ENCODE results near the gene PXMP2.

PXMP2 gene

GRCh38 chr12:132723015-132723763 lies 35.8 kb downstream of the PXMP2 start:
- no peaks in the 10 kb centered on the region; the same call in 1 of the 2 replicates for H4K20me1 ChIP-seq (ENCODE audit: insufficient read depth, low read length)

GRCh38 chr12:132723764-132724140 lies 36.4 kb downstream of the PXMP2 start:
- no peak overlapping the region for H3K27ac ChIP-seq (ENCODE audit: low read length)
- H3K4me3 ChIP-seq (ENCODE audit: low read length) = no peak overlapping the region
- no peaks in the 10 kb centered on the region; the same call in 1 of the 2 replicates for H3K79me2 ChIP-seq (ENCODE audit: low read length)
- H2AFZ ChIP-seq (ENCODE audit: low read depth, low read length) = no peak overlapping the region
- peaks cover 86% of the 10 kb centered on the region for H3K36me3 ChIP-seq (replicated peaks; ENCODE audit: low read depth, low read length)
- no peaks in the 10 kb centered on the region for H3K4me1 ChIP-seq (ENCODE audit: low read length)
- H3K4me2 ChIP-seq (ENCODE audit: low read length) = no peak overlapping the region
- no peak overlapping the region for H3K9ac ChIP-seq (ENCODE audit: low read length)
- no peaks in the 10 kb centered on the region; the same call in 1 of the 2 replicates for H3K9me3 ChIP-seq (ENCODE audit: insufficient read depth, low read length)
- TF ChIP-seq CTCF (IDR thresholded peaks at IDR 0.05; ENCODE audit: low read depth, low read length) (no peak), EZH2phosphoT487 (IDR thresholded peaks at IDR 0.05; ENCODE audit: low read depth) (no peak)
- H4K20me1 ChIP-seq (ENCODE audit: insufficient read depth, low read length) = no peaks in the 10 kb centered on the region; the same call in 1 of the 2 replicates
- H3K27me3 ChIP-seq (ENCODE audit: low read depth, low read length) = no peaks in the 10 kb centered on the region

More at GRCh38 chr12:132723015-132723763, 35.8 kb downstream of the PXMP2 start:
- Histone ChIP-seq H3K36me3 (replicated peaks; ENCODE audit: low read depth, low read length) (peaks cover 83% of the 10 kb centered on the region), H2AFZ (ENCODE audit: low read depth, low read length) (no peak overlapping the region), H3K27ac (ENCODE audit: low read length) (no peak overlapping the region), H3K4me1 (ENCODE audit: low read length) (no peaks in the 10 kb centered on the region), H3K9me3 (ENCODE audit: insufficient read depth, low read length) (no peaks in the 10 kb centered on the region), H3K79me2 (ENCODE audit: low read length) (no peaks in the 10 kb centered on the region; the same call in 1 of the 2 replicates), H3K27me3 (ENCODE audit: low read depth, low read length) (no peaks in the 10 kb centered on the region), H3K4me2 (ENCODE audit: low read length) (no peak overlapping the region), H3K4me3 (ENCODE audit: low read length) (no peak overlapping the region), H3K9ac (ENCODE audit: low read length) (no peak overlapping the region)
- TF ChIP-seq EZH2phosphoT487 (IDR thresholded peaks at IDR 0.05; ENCODE audit: low read depth) (no peak), CTCF (IDR thresholded peaks at IDR 0.05; ENCODE audit: low read depth, low read length) (no peak)

- Histone ChIP-seq H3K4me1 (ENCODE audit: low read length) (no peaks in the 10 kb centered on the region), H3K36me3 (replicated peaks; ENCODE audit: low read depth, low read length) (peaks cover 80% of the 10 kb centered on the region), H3K4me2 (ENCODE audit: low read length) (no peak overlapping the region), H4K20me1 (ENCODE audit: insufficient read depth, low read length) (no peaks in the 10 kb centered on the region), H2AFZ (ENCODE audit: low read depth, low read length) (no peak overlapping the region), H3K27me3 (ENCODE audit: low read depth, low read length) (no peaks in the 10 kb centered on the region), H3K4me3 (ENCODE audit: low read length) (no peak overlapping the region), H3K9ac (ENCODE audit: low read length) (no peak overlapping the region), H3K27ac (ENCODE audit: low read length) (no peak overlapping the region), H3K9me3 (ENCODE audit: insufficient read depth, low read length) (no peaks in the 10 kb centered on the region; the same call in 1 of the 2 replicates), H3K79me2 (ENCODE audit: low read length) (no peaks in the 10 kb centered on the region; the same call in 1 of the 2 replicates)
- TF ChIP-seq EZH2phosphoT487 (IDR thresholded peaks at IDR 0.05; ENCODE audit: low read depth) (no peak), CTCF (IDR thresholded peaks at IDR 0.05; ENCODE audit: low read depth, low read length) (no peak)
These were observed 37.3 kb downstream of the PXMP2 start for GRCh38 chr12:132724506-132725241.

GRCh38 chr12:132726386-132726785 lies 39.0 kb downstream of the PXMP2 start:
- Histone ChIP-seq H4K20me1 (ENCODE audit: insufficient read depth, low read length) (no peaks in the 10 kb centered on the region), H3K36me3 (replicated peaks; ENCODE audit: low read depth, low read length) (peaks cover 84% of the 10 kb centered on the region), H3K27ac (ENCODE audit: low read length) (no peak overlapping the region)

More at GRCh38 chr12:132726386-132726785, 39.0 kb downstream of the PXMP2 start:
- TF ChIP-seq EZH2phosphoT487 (IDR thresholded peaks at IDR 0.05; ENCODE audit: low read depth) (no peak), CTCF (IDR thresholded peaks at IDR 0.05; ENCODE audit: low read depth, low read length) (no peak)
- H3K9me3 ChIP-seq (ENCODE audit: insufficient read depth, low read length) = no peaks in the 10 kb centered on the region; the same call in 1 of the 2 replicates
- no peaks in the 10 kb centered on the region for H3K27me3 ChIP-seq (ENCODE audit: low read depth, low read length)
- no peak overlapping the region for H3K9ac ChIP-seq (ENCODE audit: low read length)
- no peak overlapping the region for H3K4me2 ChIP-seq (ENCODE audit: low read length)
- no peak overlapping the region for H3K4me3 ChIP-seq (ENCODE audit: low read length)
- no peaks in the 10 kb centered on the region for H3K4me1 ChIP-seq (ENCODE audit: low read length)
- H3K79me2 ChIP-seq (ENCODE audit: low read length) = no peaks in the 10 kb centered on the region; the same call in 1 of the 2 replicates
- no peak overlapping the region for H2AFZ ChIP-seq (ENCODE audit: low read depth, low read length)
